GM18505 (cell line): Measurements from ENCODE around the gene PVALEF.

Experiments
- ATAC-seq: cut with Tn5 transposase; IDR thresholded peaks from one replicate; pipeline ENCODE4 v1.9.1; 2021; ENCODE audit not compliant: unreplicated experiment
- POLR2A ChIP-seq: IDR thresholded peaks from 4 replicates; pipeline ENCODE4 v1.6.1; 2011; ENCODE audit warnings: borderline replicate concordance; ENCODE audit not compliant: insufficient read depth, insufficient read length; ENCODE audit errors: extremely low read depth

Gene PVALEF

GRCh38 chr17:81229666-81229920 is 64.3 kb downstream of the PVALEF start:
- TF ChIP-seq POLR2A = no peak
- no peak for ATAC-seq

- no peak for ATAC-seq
- TF ChIP-seq POLR2A = no peak
Observed at GRCh38 chr17:81230043-81230820, 64.9 kb downstream of the PVALEF start.

- no peak for ATAC-seq
- TF ChIP-seq POLR2A = no peak
Observed at GRCh38 chr17:81231121-81231645, 65.9 kb downstream of the PVALEF start.

GRCh38 chr17:81231766-81232581 is 66.7 kb downstream of the PVALEF start:
- TF ChIP-seq POLR2A = no peak
- ATAC-seq = no peak
